GM21825 (cell line): ENCODE measurements around the gene C2orf72.

Experiments used
- ATAC-seq: cut with Tn5 transposase; IDR thresholded peaks from one replicate; pipeline ENCODE4 v1.9.1; 2021; ENCODE audit warnings: mild to moderate bottlenecking, moderate library complexity; ENCODE audit not compliant: unreplicated experiment

Gene C2orf72

DNA sequence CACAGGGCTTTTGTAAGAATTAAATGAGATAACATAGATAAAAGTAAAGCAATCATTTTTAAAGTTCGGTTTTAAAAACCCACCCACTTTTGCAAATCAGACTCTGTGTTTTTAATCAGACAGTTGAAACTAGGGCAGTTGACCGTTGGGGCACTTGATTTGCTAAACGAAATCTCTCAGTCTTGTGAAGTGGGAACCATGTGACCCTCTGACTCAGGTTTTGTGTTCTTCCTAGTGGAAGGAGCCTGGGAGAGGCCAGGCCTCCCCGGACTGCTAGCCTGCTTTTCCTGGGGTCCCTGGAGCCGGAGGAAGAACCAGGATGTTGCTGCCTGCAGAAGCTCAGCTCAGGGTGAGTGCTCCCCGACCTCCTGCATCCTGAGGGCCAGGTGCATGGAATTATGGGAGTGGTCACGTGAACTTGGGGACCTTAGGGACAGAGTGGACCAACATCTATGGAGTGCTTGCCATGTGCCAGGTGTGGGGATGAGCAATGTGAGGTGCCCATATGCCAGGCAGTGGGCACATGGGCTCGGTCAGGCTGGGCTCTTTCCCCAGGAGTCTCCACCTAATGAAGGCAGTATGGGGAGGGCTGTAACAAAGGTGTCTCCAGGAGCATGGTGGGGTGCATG lies 3.9 kb downstream of the C2orf72 start:
- no peak for ATAC-seq

DNA sequence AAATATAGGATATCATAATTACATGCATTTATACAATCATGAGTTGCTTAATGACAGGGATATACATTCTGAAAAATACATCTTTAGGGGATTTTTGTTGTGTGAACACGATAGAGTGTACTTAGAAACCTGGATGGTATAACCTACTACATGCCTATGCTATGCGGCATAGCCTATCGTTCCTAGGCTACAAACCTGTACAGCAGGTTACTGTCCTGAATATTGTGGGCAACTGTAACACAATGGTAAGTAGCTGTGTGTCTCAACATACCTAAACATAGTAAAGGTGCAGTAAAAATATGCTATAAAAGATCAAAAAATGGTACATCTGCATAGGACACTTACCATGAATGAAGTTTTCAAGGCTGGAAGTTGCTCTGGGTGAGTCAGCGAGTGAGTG lies 6.5 kb downstream of the C2orf72 start:
- no peak for ATAC-seq

DNA sequence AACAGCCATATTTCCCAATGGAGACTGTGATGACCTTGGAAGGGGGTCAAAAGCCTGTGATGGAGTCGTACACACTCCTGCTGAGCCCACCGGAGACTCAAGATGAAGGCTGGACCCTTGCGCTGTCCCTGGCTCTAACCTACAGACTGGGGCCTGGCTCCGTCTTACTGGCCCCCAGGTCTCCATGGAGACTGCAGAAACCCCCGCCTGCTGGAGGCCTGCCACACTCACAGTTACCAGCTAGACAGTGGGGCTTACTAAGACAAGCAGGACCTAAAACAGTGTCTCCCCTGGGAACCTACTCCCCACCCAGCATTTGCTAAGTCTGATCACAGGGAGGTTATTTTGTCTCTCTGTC lies 9.6 kb downstream of the C2orf72 start:
- ATAC-seq: no peak

DNA sequence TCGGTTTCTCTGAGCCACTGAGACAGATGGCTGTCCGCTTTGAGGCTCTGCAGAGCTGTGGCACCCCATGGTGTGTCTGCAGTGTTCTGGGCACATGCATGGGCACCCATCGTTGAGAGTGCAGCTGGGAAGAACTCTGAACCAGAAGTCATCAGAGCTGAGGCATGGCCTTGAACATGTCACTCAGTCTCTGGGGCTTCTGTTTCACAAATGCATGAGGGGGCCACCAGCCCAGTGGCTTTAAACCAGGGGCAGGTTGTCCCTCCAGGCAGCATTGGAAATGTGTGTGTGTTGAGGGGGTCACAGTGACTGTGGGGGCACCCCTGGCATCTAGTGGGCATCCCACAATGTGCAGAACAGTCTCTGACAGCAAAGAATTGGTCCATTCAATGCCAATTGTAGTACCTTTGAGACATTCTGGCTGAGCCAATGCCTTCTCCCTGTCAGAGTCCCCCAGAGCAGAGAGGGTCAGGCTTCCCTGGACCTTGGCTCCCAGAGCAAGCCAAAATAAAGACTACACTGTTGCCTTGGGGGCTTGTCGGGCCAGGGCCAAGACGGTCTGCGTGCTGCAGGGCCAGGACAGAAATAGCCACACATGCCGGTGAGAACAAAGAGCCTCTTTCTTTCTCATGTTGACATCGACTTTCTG lies 10.1 kb downstream of the C2orf72 start:
- ATAC-seq: no peak

DNA sequence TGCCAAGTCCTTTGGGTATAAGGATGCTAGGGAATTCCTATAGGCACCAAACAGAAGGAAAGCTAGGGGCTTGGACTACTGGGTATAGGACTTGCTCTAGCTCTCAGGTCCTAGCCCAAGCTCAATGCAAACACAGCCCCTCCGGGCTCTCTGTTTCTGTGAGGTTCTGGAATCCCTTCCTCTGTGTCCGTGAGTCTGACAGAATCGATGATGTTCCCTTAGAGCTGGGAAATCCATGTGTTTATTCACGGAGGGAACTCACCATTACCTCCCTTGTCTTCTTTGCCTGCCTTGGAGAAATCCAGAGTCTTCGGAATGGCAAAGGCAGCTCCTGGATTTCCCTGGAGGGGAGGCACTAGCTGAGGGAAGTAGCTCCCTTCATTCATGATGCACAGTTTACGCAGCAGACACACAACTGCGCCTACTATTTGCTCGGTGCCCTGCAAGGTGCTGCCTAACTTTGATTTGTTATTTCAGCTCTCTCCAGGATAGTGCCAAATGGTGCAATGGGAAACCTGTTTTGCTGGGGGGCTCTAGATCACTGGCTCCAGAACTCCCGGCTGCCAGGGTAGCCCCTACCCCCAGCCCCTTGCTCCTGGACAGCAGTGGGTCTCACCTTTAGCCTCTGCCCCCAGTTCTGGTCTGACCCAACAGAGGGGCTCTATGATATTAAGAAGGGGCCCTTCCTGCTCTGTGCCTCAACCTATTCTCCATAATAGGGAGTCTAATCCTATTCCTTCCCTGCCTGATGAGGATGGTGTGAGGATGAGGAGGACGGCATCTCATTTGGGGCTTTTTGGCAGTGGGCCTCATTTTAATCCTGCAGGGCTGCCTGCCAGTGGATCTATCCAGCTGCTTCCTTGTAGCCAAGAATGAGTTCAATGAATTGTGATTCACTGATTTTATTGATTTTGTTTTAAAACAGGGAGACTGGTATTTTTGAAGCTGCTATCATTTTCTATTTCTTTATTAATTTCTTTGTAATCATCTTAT lies 10.9 kb downstream of the C2orf72 start:
- ATAC-seq: no peak

DNA sequence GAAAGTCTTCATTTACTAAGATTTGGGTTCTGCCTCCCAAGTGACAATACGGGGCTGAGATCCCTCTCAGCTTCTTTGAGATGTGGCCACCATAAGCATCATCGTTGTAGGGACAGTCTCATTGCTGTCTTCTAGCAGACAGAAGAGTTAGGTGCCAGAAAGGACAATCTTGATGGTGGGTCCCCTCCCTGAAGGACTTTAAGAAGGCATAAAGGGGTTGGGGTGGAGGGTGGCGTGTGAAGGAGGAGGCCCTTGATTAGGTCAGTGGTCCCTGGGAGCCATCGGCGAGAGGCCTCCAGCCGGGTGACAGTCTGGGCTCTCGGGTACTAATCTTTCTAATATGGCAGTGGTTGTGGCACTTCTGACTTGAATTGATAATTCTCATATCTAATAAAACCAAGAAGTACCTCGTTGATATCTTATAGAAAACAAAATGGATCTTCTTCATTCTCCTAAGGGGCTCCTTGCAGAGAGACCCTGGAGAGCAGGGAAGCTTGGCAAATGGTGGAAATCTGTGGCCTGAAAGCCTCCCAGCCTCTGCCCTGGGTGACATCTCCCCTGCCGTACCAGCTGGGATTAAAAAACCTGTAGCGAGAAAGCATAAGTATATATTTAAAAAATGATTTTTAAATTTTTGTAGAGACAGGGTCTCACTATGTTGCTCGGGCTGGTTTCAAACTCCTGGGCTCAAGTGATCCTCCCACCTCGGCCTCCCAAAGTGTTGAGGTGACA lies 12.1 kb downstream of the C2orf72 start:
- ATAC-seq: no peak

DNA sequence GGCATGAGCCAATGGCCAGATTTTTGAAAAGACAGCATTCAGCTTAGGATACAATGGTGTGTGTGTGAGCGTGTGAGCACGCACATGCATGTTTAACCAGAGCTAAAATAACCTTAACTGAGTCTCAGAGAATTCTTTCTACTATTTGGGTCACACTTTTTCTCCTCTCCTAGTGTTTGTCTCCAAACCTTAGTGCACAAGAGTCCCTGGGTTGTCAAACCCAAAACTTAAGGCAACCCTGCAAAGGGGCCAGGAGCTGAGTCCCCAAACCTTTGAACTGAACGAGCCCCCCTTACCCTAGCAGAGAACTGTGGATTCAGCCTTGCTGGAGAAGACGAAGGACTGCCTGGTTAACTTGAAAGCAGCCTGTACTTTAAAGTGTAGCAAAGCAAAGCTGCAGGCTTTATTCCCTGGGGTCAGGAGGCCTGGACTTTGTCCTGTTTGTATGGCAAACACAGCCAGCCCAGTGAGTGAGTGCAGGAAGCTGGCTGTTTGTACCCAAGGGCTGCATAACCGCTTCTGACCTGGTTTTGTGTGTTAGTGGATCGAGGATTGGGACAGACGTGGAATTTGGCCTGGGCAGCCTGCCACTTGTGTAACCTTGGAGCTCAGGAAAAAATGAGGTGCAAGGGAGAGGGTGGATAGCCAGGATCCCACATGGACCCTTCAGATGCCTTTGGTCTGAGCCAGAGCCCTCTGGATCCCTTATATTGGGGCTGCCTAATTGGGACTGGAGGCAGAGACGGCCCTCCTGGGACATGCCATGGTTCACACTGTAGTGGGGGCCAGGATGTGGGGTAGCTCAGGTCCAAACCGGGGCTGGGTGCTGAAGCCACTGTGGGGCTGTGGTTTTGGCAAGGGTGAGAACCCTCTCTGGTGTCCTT lies 12.9 kb downstream of the C2orf72 start:
- no peak for ATAC-seq

DNA sequence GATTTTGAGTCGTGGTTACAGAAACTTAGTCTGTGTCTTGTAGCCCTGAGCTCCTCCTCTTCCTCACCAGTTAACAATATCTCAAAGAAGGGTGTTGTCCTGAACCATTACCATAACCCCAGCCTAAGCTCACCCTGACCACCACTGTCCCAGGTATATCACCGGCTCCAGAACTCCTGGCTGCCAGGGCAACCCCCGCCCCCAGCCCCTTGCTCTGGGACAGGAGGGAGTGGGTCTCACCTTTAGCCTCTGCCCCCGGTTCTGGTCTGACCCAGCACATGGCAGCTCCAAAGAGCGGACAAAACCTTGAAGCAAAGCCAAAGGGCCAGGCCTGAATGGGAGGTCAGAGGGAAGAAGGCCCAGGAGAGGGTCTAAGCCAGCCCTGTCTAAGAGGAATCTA lies 13.8 kb downstream of the C2orf72 start:
- ATAC-seq: no peak

DNA sequence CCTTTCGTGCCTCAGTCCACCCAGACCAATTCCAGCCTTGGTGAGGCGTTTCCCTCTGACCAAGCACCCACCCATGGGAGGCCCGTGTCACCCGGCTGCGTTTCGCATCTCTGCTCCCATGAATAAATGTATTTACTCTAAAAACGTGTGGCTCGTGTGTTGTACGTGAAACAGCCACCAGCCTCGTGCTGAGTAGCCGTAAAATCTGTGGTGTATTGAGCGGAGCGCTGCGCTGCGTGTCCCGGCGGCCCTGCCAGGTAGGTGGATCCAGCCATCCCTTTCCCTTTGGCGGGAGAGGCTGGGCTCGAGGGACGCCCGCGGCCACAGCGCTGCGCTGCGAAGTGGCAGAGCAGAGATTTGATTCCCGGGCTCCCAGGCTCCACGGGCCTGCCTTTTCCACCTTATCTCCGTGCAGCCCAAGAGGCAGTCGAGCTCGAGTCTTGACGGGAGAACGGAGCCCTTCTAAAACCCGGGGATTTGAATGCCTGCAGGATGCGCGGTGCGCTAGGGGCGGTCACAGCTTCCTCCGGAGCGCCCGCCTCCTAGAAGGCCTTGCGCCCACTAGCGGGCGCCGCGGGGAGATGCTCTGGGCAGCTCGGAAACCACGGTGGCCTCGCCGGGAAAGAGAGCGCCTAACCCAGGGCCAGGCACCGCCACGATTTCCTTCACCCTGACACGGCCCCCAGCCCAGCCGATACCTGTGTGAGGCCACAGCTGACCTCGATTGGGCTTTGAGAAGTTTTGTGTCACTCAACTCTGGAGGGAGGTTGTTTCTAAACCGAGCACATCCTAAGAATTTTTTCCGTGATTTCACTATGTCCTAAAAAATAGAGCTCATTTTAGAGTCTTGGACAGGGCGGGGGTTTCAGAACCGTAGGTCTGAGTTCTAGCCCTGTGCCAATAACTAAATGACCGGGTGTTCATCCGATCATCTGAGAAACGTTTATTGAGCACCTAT lies 15.4 kb downstream of the C2orf72 start:
- ATAC-seq: peak; percentile 65

DNA sequence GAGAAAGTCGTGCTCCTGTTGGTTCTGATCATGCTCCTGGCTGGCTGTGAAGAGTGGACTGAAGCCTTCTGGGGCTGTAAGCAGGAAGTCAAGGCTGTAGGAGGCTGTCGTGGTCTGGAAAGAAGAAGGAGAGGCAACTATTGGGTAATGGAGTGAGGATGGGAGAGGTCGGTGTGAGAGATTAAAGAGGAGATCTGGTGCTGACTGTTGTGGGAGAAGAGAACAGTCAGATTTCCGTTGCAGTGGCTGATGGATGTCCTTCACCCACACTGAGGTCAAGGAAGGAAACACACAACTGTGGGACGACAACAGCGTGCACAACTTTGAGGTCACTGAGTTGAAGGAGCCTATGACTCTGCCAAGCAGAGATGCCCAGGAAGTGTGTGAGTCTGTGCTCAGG lies 16.5 kb downstream of the C2orf72 start:
- no peak for ATAC-seq

DNA sequence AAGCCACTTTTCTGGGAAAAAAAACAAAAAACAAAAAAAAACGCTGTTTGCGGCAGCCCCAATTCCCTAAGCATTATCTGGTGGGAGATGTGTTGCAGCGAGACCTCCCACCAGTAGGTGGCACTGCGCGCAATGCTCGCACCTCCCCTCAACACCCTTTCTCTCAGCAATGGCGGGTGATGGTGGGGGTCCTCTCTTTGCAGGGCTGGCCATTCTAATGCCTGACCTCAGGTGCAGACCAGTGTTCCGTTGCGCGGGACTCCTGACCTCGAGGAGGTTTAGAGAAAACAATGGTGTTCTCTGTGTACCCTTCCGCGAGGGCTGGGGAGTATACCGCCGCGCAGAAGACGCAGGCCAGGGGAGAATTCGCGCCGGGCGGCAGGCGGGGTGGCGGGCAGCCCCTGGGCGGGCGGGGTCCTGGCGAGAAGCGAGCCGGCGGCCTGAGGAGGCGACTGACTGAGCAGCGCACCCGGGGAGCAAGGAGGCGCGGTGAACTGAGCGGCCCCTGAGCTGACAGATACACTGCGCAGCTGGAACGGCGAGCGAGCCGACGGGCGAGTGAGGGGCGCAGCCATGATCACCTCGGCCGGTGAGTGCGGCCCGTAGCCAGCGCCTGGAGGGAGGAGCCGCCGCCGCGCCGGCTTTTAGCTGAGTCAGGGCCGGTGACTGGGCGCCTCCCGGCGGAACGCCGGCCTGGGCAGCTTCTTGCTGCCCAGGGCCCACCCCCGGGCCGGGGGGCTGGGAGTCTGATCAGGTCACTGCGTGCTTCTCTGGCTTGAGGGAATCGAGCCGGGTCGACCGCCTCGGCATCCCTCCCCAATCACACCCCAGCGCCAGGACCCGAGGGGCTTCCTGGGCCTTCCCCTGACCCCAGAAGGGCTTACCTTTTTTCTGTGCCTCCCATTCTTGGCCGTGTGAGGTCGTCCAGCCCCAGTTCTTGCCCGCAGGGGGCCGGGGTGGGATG lies 19.4 kb downstream of the C2orf72 start, which contains the start of gene PSMD1:
Gene PSMD1 (plus strand): TSS at position 415 of the 964 bp plus-strand sequence. CDS start 159 bp downstream, at position 574.
- ATAC-seq: peak; percentile 59

DNA sequence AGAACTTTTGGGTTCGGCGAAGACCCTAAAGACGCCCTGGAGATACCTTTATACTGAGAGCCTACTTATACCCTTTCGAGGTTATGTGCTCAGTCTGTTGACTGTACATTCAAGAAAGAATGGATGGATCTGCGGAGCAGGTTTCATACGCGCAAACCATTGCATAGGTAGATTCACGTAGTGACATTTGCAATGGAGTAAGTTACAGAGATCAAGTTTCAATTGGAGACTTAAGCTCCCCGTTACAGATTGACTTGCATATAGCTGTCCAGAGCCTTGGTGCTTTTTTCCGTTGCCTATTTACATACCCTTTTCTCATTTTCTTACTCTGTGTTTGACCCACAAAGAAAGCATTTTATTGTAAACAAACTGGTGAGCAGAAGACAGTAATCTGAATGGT lies 20.3 kb downstream of the C2orf72 start:
- ATAC-seq: no peak

DNA sequence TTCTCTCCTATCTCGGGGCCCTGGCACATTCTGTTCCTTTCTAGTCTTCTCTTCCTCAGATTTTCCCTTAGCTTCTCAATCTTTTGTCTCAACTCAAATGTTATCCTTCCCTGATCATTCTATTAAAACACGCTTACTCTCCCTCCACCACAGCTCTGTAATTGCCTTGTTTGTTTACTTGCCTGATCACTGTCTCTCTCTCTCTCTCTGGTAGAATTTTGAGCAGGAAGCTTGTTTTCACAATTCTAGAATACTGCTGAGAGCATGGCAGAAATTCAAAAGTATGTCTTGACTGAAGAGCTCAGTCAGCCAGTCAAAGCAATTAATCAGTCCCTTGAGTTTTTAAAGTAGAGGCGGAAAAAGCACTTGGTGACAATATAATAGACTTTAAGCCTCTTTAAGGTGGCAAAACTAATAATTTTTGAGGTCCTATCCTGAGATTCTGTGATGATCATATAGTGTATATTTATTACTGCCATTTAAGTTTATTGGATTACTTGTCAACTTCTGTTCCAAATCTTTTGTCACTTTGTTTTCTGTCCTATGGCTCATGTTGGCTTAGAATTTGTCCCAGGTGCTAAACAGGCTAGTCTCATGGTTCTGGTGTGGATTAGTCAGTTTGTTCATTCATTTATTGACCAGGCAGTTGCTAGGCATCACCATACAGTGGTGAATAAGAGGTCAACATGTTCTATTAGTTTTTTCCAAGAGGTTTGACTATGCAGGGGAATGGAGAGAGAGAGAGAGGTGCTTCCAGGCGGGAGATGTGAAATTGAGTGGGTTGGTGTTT lies 21.6 kb downstream of the C2orf72 start:
- ATAC-seq: no peak

DNA sequence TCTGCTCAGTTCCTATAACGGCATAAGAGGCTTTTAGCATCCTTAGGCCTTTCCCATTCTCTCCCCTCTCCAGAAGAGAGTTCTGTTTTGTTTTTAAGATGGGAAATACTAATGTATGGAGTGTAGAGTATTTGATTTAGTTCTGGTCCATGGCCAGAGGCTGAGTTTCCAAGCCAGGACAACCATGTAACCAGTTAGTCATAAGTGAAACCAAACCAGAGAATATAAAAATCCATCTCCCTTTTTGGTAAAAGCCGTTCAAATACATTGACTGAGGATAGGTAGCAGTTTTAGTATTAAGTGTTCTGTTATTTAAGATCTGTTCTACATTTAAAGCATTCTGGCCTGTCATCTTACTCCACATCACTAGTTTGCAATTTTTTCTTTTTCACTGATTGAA lies 22.4 kb downstream of the C2orf72 start:
- no peak for ATAC-seq

DNA sequence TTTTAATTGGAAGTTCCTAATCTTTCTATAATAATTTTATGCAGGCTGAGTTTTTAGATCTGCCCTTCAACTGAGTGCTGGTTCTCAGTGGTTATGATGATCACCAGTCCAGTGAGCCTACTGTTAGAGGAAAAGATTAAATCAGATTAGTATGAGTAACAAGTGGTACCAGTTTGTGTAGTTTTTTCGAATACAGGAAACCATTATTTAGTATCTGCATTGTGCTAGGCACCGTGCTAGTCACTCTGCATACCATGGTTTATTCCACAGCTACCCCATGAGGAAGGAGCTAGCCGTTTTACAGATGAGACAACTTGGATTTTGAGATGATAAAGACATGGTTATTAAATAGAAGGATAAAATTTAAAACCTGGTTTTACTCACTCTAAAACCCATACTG lies 25.5 kb downstream of the C2orf72 start:
- ATAC-seq: no peak

DNA sequence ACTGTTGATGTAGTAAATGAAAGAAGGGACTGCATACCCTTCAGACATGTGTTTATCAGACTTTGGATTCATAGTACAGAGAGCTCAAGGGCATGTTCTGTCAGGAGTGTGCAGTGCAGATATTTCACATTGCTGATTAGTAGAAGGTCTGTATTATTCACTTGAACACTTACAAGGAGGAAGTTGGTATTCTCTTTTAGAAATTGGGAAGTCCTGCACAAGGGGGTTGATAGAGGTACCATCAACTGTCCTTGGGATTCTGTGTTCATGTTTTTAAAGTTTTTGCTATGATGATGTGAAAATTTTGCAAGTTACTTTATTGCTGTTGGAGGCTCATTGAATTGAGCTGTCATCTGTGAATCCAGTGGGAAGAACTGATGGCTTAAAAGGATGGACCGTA lies 26.0 kb downstream of the C2orf72 start:
- ATAC-seq: no peak

DNA sequence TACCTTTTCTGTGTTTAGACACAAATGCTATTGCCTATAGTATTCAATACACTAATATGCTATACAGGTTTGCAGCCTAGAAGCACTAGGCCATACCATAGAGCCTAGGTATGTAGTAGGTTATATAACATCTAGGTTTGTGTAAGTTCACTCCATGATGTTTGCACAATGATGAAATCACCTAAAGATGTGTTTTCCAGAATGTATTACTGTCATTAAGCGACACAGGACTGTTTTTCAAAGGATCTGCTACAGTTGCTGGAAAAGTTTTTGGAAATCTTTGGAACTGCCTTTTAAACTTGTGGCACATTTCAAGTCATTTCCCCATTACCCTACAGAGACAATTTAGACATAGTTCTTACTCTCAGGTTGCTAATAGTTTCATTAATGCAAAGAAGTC lies 28.6 kb downstream of the C2orf72 start:
- no peak for ATAC-seq
